SK-N-SH treated with all-trans-retinoic acid at 6 μM for 48 hours (cell line): ENCODE data around the gene PRKAB2.

Experiments
- ATAC-seq: fragments of 200-7000 bp; cut with Tn5 transposase; 3 replicates; pipeline ENCODE4 v1.9.1; 2020; ENCODE audit warnings: mild to moderate bottlenecking, moderate library complexity
- ARNTL ChIP-seq: fragments of 450-650 bp; formaldehyde crosslinking; IDR thresholded peaks from 2 replicates; pipeline ENCODE4 v1.5.0; 2020; ENCODE audit warnings: low read depth, mild to moderate bottlenecking, moderate library complexity, borderline replicate concordance
- BACH2 ChIP-seq: fragments of 250-450 bp; sonication (Bioruptor Pico); IDR thresholded peaks from 2 replicates; pipeline ENCODE4 v1.9.0; 2021; ENCODE audit warnings: mild to moderate bottlenecking, borderline replicate concordance
- CREB5 ChIP-seq: fragments of 250-450 bp; sonication (Bioruptor Pico); IDR thresholded peaks from 2 replicates; pipeline ENCODE4 v1.5.1; 2020; ENCODE audit warnings: low read depth, mild to moderate bottlenecking, moderate library complexity
- CSRNP3 ChIP-seq: fragments of 250-450 bp; sonication (Bioruptor Pico); IDR thresholded peaks from 2 replicates; pipeline ENCODE4 v1.5.1; 2021; ENCODE audit warnings: mild to moderate bottlenecking, moderate library complexity
- GLIS3 ChIP-seq: fragments of 250-450 bp; sonication (Bioruptor Pico); IDR thresholded peaks from 2 replicates; pipeline ENCODE4 v1.5.0; 2020; ENCODE audit warnings: mild to moderate bottlenecking, moderate library complexity
- PATZ1 ChIP-seq: fragments of 250-450 bp; sonication (Bioruptor Pico); IDR thresholded peaks from 2 replicates; pipeline ENCODE4 v1.8.0; 2020; ENCODE audit warnings: mild to moderate bottlenecking, moderate library complexity, borderline replicate concordance
- POU6F1 ChIP-seq: fragments of 250-450 bp; sonication (Bioruptor Pico); IDR thresholded peaks from 2 replicates; pipeline ENCODE4 v1.8.0; 2021; ENCODE audit warnings: low read depth, mild to moderate bottlenecking, moderate library complexity, borderline replicate concordance
- PPARA ChIP-seq: fragments of 250-450 bp; sonication (Bioruptor Pico); IDR thresholded peaks from 2 replicates; pipeline ENCODE4 v1.5.0; 2020; ENCODE audit warnings: mild to moderate bottlenecking, borderline replicate concordance
- RARB ChIP-seq: fragments of 250-450 bp; sonication (Bioruptor Pico); IDR thresholded peaks from 2 replicates; pipeline ENCODE4 v1.8.0; 2021; ENCODE audit warnings: mild to moderate bottlenecking, moderate library complexity
- TOX ChIP-seq: fragments of 250-450 bp; sonication (Bioruptor Pico); IDR thresholded peaks from 2 replicates; pipeline ENCODE4 v1.8.0; 2021; ENCODE audit warnings: mild to moderate bottlenecking, moderate library complexity, borderline replicate concordance
- ZC3H10 ChIP-seq: fragments of 250-450 bp; sonication (Bioruptor Pico); IDR thresholded peaks from 2 replicates; pipeline ENCODE4 v1.5.1; 2021; ENCODE audit warnings: mild to moderate bottlenecking, moderate library complexity
- ZFP3 ChIP-seq: fragments of 250-450 bp; sonication (Bioruptor Pico); IDR thresholded peaks from 2 replicates; pipeline ENCODE4 v1.5.0; 2020; ENCODE audit warnings: mild to moderate bottlenecking, moderate library complexity
- ZFP30 ChIP-seq: fragments of 450-650 bp; formaldehyde crosslinking; IDR thresholded peaks from 2 replicates; pipeline ENCODE4 v1.5.0; 2022; ENCODE audit warnings: mild to moderate bottlenecking, moderate library complexity

PRKAB2 gene

GRCh38 chr1:147105909-147106308, 66.4 kb downstream of the PRKAB2 start:
- ATAC-seq, result no peak
- TF ChIP-seq GLIS3 (CRISPR knock-in tag) (no peak), ARNTL (no peak), PATZ1 (CRISPR knock-in tag) (no peak), POU6F1 (no peak), PPARA (no peak), RARB (no peak), ZC3H10 (CRISPR knock-in tag) (no peak), TOX (CRISPR knock-in tag) (no peak), ZFP30 (CRISPR knock-in tag) (no peak), ZFP3 (CRISPR knock-in tag) (no peak), CREB5 (CRISPR knock-in tag) (no peak), BACH2 (CRISPR knock-in tag) (no peak), CSRNP3 (CRISPR knock-in tag) (no peak)
